Muscle of back (tissue), 11 donors: ENCODE data around the gene VILL. TPM values are rescaled to one million over a fixed set of nuclear protein-coding genes. Genes with fewer than 3 reads are reported as not detected.

Experiments used
- DNase-seq, 3 donors: peaks; one replicate each; pipeline versions ENCODE4 v3.0.0 to v3.0.0-alpha.2; 2013
- polyA plus RNA-seq, 10 donors: library from polyadenylated mRNA; unstranded; fragments of 120-200 nt; gene quantifications; one replicate each; pipeline ENCODE4 v1.2.1, GENCODE V29; 2013; ENCODE audit not compliant: insufficient read length in 10 of 10

VILL gene
- polyA plus RNA-seq, 10 donors: 3.5 to 8.1 (median 5.2) TPM

DNA sequence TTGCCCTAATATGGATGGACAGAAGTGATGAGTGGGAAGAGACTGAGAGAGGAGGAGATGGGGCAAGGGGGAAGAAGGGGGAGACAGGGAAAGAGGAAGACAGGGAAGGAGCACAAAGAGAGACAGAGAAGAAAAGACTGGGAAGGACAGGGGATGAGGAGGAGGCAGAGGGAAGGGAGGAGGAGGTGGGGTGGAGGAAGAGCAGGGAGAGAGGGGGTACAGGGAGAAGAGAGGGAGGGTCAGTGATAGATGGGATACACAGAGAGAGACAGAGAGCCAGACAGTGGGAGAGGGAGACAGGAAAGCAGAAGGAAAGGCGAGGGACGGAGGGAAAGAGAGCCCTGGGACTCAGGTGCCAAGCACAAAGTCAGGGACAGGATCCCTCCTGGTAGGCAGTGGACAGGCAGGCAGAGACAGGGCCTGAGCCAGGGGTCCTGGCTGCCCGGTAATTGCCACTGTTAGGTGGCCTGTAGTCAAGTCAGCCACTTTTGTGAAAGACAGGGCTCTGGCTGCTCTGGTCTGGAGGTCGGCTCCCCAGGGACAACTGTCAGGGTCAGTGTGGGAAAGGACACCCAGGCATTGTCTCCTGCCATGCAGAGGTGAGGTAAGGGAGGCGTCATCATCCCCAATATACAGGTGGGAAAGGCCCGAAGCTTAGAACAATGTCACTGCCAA, 9.8 kb downstream of the VILL start:
- DNase-seq: no peak

DNA sequence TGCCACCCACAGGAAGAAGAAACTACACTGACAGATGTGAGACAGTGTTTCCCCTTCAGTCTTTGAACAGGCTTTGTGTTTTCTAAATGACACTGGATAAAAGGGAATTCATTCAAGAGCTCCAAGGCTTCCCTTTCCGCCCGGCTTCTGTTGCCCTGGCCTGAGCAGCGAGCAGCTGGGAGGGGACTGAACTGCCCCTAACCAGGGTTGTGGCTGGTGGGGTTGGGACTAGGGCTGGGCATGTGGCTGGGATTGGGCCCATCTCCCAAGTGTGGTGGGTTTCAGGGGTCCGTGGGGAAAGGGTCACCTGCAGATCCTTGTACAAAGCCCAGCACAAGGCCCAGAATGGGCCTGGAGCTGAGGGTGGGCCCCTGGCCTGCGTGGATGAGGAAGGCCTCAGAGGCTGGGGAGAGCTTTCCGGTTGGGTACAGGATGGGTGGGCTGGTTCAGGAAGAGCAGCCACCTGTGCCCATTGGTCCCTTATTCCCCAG, 10.4 kb downstream of the VILL start:
- DNase-seq: no peak

DNA sequence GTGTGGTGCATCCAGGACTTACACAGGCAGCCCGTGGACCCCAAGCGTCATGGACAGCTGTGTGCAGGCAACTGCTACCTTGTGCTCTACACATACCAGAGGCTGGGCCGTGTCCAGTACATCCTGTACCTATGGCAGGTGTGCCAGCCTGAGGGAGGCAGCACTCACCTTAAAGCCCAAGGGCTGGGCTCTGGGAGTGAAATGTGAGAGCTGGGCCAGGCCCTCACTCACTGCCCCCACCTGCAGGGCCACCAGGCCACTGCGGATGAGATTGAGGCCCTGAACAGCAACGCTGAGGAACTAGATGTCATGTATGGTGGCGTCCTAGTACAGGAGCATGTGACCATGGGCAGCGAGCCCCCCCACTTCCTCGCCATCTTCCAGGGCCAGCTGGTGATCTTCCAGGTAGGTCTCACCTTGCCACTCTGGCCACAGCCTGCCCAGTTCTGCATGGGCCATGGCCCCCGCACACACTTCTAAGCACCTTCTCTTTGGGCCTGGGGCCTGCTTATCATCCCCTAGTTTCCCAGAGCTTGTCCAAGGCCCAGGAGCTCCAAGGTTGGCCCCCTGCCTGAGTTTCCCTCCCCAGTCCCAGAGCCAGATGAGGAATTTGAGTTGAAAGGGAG, 11.0 kb downstream of the VILL start:
- no peak for DNase-seq

DNA sequence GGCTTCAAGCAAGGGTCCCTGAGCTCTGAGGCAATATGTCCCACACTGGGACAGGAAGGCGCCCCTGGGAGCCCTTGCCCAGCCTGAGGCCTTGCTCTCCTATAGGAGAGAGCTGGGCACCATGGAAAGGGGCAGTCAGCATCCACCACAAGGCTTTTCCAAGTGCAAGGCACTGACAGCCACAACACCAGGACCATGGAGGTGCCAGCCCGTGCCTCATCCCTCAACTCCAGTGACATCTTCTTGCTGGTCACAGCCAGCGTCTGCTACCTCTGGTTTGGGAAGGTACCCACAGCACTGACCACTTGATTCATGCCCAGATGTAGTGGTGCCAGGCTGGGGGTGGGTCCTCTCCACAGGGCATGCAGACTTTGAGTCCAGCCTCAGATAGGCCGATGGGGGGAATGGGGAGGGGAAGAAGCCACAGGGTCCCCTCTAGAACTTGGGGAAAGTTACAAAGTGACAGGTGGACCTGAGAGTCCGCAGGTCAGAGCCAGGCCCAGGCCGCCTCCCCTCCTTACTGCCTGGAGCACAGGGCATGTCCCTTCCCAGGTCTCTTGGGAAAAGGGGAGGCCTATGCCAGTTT, 11.8 kb downstream of the VILL start:
- no peak for DNase-seq

DNA sequence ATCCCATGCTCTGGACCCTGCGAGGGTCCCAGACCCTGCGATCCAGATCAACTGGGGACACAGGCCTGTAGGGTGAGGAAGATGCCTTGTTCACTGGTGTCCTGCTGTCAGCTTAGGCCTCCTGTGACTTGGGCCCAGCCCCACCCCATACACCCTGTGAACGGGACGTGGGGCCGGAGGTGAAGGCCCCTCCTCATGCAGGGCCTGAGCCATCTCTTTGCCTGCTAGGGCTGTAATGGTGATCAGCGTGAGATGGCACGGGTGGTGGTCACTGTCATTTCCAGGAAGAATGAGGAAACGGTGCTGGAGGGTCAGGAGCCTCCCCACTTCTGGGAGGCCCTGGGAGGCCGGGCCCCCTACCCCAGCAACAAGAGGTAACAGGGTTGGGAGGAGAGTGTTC, 12.4 kb downstream of the VILL start:
- no peak for DNase-seq

DNA sequence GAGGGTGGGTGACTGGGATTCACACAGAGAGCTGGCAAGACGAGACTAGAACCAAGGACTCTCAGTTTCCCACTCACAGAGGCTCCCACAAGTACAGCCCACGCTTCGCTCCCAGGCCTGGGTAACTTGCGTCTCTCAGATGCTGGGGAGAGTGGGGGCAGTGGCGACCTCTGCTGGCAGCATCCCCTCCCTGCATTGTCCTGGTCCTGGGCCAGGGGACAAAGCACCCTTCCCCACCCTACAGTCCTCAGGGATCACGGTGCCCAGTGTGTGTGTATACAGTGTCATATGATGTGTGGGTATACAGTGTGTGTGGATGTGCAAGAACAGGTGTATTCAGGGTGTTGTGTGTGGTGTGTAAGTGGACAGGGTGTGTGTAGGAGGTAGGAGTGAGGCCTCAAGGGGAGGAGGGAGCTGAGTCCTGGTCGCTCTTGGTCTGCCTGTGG, 12.8 kb downstream of the VILL start:
- DNase-seq: peak in 2 of 3 donors; percentile 63 to 72

DNA sequence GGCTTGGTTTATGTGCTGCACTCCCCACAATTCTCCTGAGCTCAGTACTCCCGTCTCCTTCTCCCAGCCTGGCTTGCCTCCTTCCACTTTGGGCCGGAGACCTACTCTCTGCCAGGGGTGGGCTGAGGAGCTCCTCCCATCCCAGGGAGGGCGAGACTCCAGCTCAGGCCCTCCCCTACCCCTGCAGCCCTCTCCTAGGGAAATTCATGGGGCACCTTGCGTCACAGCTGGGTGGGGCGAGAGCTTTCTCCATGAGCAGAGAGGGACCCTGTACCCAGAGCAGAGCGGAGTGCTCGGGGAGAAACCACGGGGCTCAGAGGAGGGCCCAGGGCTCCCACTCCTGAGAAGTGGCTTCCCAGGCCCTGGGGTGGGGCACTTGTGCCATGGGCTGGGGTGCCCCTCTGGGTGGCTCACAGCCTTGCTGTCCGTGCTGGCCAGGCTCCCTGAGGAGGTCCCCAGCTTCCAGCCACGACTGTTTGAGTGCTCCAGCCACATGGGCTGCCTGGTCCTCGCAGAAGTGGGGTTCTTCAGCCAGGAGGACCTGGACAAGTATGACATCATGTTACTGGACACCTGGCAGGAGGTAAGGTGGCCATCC, 13.3 kb downstream of the VILL start:
- no peak for DNase-seq

DNA sequence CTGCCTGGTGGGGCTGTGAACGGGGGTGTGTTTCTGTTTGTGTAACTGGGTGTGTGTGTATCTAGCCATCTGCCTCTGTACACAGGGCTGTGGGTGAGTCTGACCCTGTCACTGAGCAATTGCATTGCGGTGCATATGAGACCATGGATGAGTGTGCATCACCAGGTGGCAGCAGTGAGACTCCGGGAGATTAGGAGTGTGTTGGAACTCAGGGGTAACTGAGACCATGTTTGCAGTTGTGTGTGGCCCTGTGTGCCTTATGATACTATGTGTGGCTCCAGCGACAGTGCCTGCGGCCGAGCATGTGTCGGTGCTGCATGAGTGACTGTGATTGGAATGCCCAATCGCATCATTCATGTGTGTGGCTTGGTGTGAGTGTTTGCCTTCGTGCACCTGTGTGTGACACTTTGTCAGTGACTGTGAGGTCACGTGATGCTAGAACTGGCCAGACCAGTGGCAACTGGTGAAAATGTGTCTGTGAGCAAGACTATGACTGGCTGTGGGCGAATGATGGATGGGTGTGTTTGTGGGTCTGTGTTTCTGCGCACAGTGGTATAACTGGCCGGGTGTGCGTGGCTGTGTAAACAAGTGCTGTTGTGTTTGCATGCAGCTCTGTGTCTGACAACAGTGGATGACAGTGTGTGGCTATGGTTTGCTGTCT, 14.0 kb downstream of the VILL start:
- DNase-seq: peak in 2 of 3 donors; percentile 57 to 75

DNA sequence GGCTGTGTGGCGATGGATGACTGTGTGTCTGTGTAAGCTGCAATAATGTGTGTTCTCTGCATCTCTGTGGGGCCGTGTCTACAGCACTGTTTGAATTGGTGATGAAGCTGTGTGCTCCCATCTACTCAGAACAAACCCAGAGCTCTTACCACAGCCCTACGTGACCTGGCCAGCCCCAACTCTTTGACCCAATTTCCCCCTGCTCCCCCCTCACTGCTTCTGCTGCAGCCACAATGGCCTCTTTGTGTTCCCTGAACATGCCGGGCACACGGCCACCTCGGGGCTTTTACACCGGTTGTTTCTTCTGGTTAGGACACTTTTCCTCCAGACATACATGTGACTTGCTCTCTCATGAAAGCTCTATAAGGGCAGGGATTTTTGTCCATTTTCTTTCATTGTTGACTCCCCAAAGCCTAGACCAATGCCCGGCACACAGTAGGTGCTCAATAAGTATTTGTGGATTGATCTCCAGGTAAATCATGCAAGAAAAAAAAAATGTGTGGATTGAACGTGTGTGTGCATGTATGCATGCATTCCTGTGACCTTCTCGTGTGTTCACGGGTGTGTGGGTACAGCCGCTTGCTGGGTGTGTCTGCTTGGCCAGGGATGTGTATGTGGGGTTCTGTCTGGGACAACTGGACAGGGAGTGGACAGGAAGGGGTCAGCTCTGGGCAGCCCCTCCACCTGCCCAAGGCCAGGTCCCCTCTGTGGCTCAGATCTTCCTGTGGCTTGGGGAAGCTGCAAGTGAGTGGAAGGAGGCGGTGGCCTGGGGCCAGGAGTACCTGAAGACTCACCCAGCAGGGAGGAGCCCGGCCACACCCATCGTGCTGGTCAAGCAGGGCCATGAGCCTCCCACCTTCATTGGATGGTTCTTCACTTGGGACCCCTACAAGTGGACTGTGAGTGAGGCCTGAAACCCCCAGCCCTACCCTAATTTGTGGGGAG, 14.8 kb downstream of the VILL start:
- no peak for DNase-seq

DNA sequence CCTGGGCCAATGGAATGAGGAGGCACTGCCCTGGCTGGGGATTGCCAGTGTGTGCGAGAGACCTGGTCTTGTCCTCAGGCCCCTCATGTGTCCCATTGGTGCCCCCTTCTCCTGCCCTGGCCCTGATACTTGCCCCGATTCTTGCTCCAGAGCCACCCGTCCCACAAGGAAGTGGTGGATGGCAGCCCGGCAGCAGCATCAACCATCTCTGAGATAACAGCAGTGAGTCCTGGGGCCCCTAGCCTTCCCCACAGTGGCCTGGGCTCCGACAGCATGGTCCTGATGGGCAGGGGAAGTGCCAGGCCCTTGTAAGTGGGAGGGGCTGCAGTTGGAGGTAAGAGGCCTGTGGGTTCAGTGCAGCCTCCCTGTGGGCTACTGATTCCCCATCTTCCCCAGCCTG, 15.4 kb downstream of the VILL start:
- DNase-seq: no peak

DNA sequence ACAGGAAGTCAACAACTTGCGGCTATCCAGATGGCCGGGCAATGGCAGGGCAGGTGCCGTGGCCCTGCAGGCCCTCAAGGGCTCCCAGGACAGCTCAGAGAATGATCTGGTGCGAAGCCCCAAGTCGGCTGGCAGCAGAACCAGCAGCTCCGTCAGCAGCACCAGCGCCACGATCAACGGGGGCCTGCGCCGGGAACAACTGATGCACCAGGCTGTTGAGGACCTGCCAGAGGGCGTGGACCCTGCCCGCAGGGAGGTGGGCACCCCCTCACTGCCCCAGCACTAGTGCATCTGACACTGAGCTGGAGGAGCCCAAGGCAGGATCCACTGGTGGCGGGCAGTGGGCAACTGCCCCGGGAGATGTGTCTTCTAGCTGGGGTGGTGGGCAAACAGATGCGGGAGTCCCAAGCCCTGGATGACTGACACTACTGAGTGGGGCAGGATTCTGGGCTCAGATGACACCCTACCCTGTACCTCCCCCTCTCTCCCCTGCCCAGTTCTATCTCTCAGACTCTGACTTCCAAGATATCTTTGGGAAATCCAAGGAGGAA, 15.9 kb downstream of the VILL start:
- DNase-seq: no peak

DNA sequence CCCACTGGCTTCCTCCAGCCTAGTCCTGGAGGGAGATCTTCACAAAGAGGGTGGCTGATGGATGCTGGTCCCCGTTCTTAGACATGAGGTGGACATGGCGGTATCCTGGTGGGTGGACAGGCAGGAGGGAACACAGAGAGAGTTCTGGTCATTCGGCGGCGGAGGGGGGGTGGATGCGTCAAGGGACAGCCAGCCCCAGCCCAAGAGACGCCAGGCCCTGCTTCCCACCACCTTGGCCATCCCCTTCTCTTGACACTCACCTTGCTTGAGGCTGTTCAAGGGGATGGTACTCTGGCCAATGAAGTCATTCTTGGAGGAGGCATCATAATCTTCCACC, 17.1 kb downstream of the VILL start:
- DNase-seq: no peak

DNA sequence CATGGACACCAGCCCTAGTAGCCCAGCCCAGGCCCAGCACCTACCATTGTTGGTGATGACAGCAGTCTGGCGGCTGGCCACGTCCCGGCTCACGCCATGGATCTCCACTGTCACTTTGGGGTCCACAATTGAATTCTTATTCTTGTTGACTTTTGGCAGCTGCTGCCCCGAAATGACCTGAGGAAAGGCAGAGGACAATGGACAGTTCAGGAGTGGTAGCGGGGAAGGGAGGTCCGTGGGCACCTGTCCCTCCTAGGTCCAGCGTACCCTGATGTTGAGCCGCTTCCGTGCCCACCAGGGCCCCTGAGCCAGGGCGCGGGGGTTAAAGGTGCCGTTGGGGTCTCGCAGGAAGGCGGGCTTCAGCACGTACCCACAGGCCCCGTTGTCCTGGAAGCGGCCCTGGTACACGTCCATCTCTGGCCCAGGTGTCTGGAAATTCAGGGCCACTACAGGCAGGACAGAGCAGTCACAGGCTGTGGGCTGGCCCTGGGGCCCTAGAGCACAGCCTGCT, 17.7 kb downstream of the VILL start:
- DNase-seq: no peak

DNA sequence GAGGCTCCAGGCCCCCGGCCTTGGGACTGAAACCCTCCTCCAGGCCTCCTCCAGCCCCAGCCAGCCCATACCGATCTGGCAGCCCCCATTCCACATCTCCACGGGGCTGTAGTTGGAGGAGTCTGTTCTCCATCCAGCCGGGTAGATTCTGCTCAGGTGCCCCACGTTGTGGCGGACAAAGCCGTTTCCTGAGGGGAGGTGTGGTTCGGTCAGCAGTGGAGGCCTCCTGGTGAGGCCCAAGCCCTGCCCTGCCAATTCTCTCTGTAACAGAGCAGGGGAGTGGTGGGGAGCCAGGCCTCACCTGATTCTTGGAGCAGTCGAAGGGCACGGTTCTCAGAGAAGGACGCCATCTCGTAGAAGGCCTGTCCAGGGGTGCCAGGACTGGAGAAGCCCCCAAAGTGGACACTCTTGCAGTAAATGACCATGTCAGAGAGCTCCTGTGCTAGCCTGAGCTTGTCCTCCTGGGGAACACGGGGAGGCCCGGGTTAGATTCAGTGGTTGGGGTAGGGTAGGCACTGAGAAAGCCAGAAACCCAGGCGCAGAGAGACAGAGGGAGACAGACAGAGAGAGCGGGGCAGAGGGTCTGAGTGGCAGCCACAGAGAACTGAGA, 18.5 kb downstream of the VILL start:
- no peak for DNase-seq

DNA sequence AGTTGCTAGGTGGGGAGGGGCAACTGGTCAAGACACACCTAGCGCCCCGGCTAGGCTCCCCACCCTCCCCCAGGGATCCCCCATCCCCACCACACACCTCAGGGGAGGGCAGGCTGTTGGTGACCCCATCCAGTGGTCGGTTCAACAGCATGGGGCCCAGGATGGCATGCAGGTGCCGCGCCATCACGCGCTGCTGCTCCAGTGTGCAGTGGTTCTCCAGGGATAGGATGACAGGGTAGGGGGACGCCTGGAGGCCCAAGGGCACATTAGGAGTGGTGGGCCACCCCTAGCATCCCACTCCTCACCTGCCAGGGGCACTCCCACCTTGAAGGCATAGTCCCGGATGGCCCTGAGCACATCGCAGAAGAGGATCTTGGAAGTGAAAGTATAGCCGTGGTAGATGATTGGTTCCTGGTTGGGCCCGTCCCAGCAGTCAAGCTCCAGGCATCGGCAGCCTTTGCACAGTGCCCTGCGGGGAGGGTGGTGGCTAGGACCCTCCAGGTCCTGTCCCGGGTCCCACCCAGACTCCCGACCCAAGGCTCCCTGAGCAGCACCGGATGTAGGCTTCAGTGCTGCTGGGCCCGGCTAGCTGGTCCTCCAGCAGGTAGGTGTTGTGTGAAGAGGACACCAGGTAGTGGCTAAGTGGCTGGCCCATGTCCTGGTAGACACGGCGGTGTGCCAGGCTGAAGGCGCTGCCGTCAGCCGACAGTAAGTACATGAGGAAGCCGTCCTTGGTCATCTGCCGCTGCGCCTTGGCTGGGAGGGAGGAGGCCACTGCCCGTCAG, 19.4 kb downstream of the VILL start:
- DNase-seq: no peak

DNA sequence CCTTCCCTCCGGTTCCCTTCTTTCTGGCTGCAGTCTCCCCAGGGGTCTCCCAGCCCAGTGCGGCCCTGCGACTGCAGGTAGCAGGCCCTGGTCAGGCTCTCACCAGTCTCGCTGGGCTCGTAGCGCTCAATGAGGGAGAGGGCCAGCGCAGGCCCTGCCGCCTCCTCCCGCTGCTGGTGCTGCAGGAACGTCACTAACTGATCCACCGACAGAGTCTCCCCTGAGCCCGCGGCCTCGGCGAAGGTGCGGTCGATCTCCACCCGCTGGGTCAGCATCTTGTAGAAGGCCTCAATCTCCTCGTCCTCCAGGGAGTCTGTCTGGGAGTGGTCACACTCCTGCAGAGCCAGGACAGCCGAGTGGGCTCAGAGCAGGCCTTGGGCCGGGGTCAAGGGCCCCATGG, 20.5 kb downstream of the VILL start:
- no peak for DNase-seq

DNA sequence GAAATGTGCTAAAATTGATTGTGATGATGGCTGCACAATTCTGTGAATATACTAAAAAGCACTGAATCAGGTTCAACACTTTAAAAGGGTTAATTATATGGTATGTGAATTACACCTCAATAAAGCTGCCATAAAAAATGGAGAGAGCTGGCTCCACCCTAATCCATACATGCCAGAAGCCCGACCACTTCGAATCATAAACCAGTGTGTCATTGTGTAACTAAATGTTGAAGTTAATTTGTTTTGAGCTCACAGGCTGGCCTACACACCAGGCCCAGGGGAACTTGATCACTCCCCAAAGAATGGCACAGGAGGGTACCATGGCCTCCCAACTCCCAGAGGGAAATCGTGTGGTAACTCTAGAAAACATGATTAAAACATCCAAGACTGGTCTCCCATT, 24.9 kb downstream of the VILL start:
- no peak for DNase-seq

DNA sequence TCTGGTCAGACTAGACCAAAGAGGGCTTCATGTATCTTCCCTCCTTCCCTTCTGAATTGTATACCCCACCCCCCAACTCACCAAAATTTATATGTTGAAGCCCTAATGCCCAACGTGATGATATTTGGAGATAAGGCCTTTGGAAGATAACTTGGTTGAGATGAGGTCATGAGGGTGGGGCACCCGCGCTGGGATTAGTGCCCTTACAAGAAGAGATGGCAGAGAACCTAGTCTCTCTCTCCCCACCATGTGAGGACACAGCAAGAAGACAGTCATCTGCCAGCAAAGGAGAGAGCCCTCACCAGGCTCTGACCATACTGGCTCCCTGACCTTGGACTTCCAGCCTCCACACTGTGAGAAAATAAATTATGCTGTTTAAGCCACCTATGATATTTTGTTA, 25.4 kb downstream of the VILL start:
- no peak for DNase-seq

DNA sequence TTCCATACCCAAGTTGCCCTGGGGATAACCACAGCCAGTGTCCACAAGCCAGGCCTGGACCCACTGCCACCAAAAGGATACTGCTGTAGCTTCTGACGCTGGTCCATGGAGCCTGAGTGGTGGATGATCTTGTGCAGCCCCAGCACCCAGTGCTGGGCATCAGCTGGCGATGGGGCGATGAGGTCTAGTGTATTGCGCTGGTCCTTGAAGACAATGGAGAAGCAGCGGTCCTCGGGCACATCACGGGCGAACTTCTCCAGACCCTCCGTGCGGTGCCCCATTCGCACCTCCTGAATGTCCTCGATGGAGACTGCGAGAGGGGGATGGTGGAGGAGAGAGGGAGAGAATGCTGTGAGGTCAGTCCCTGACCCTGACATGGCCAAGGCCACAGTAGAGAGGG, 25.8 kb downstream of the VILL start:
- no peak for DNase-seq
